Measurements from ENCODE around the gene SUSD2.
"Not testable (repeated sequence)": the region's sequence is repeated elsewhere in the genome, so short reads cannot be mapped to it uniquely, and the experiment has no call there.

SUSD2 gene

DNA sequence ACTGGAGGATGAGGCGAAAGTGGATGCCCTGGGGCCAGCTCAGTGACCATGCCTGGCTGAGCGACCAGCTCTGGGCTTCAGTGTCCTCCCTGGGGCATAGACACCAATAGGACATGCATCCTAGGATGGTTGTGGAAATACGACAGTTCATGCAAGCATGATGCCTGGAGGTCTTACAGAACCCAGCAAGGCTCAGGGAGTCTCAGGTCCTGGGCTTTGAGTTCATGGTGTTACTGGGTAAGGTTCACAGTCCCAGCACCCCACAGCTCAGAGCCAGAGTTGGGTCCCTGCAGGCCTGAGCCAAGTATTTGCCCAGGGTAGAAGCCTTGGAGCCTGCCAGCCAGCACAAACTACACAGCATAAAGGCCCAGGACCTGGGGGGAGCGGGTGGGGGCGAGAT, 4.2 kb upstream of the SUSD2 start:
- DNase-seq (ENCODE audit: low spot score), result no peak

DNA sequence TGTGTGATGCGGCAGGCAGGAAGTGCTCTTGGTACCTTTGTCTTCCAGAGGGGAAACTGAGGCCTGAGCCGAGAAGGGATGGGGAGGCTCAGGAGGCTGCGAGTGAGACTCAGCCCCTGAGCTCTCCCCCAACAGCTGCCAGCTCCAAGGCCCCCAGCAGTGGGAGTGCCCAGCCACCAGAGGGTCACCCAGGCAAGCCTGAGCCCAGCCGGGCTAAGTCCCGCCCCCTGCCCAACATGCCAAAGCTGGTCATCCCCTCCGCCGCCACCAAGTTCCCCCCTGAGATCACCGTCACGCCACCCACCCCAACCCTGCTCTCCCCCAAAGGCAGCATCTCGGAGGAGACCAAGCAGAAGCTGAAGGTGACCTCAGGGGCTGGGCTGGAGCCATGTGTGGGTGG, 3.8 kb upstream of the SUSD2 start:
- DNase-seq (ENCODE audit: low spot score), result no peak

DNA sequence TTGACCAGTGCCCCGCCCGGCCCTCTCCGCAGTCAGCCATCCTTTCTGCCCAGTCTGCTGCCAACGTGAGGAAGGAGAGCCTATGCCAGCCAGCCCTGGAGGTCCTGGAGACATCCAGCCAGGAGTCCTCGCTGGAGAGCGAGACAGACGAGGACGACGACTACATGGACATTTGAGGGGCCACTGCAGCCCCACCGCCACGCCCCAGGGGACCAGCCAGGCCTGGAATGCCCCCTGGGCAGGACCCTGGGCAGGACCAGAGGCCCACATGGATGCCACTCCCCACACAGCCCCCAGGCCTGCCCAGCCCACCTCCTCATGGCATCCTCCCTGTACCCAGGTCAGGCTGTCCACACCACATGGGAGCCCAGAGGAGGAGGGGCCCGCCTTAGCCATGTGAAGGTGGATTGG, 3.3 kb upstream of the SUSD2 start:
- no peak for DNase-seq (ENCODE audit: low spot score)

DNA sequence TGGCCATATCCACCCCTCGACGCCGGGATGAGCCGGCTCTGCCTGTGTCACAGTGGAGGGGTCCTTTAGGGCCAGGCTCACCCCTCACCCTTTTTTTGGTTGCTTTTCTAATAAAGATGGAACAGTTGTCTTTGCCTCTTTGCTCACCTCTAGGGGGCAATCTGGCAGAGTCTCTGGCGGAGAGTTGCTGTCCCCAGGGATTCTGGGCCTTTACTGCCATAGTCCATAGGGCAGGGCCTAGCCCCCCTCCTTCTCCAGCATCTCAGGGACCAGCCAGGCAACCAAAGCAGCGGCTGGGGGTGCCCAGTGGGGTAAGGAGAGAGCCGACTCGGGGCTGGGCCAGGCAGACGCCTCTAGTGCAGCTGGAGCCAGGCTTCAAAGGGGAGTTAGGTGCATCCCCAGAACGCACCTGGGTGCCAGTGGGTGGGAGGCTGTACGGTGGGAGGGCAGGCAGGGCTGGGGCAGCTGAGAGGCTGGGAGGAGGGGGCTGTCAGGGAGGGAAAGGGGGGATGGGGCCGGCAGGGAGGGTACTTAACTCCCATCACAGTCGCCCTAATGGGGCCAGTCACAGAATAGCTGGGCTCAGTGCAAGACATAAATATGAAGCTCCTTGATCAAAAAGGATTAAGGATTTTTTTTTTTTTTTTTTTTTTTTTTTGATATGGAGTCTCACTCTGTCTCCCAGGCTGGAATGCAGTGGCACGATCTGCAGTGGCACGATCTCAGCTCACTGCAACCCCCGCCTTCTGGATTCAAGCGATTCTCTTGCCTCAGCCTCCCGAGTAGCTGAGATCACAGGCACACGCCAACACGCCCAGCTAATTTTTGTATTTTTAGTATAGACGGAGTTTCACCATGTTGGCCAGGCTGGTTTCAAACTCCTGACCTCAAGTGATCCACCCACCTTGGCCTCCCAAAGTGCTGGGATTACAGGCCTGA, 2.5 kb upstream of the SUSD2 start:
- no peak for DNase-seq (ENCODE audit: low spot score)

DNA sequence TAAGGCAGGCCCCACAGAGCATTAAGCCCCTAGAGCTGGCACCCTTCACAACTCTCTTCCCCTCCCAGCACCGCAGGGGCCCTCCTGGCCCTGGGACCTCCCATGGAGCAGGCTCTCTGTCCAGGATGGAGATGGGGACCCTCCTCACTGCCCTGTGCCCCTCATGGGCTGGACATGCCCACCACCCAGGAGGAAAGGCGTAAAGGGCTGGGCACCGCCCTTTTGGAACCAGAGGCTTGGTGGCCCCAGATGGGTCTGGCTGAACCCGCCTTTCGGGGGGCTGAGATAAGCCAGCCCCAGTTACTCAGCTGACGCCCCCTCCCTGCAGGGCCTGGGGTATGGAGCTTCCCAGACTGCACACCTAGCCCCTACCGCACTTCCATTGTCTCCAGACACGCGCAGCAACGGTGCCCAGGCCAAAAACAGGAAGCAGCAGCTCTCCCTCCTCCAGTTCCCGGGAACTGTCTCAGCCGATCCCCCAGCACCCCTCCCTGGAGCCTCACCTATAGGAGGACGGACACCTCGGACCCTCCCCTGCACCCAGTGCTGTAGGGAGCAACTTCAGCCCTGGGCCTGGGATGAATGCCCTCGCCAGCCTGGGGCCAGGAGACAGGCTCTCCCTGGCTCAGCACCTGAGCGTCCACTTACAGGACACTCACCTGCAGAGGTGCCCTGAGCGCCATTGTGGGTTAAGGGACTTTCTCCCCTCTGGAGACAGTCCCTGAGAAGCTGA, 1.6 kb upstream of the SUSD2 start:
- DNase-seq (ENCODE audit: low spot score), result no peak

DNA sequence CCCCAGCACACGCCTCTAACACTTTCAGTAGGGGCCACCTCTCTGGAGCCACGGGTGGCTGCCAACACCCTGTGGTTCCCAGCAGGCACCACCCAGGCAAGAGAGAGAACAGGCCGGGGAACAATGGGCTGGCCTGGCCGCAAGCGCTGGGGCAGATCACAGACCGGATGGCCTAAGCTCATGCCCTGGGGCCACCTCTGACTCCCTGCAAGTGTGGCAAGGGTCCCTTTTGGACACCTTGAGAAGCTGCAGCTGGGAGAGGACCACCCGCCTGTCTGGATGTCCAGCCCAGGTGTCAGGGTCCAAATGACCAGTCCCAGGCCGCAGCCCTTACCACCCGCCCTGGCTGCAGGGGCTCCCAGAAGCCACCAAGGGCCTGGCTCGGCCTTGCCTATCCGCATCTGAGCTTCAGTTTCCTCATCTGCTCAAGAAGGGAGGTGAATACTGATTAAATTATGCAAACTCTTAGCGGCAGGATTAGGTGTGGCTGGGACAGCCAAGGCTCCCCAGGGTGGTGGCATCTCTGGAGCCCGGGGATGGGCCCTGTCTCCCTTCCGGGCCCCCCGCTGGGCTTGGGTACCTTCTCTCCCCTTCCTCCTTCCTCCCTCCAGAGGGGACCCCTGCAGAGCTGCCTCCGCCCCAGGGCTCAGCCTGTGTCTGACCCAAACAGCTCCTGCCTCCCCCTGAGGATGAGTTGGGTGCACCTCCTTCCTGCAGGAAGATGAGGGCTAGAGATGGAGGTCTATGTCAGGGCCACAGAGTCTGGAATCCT, 785 bp upstream of the SUSD2 start:
- DNase-seq (ENCODE audit: low spot score), result no peak

DNA sequence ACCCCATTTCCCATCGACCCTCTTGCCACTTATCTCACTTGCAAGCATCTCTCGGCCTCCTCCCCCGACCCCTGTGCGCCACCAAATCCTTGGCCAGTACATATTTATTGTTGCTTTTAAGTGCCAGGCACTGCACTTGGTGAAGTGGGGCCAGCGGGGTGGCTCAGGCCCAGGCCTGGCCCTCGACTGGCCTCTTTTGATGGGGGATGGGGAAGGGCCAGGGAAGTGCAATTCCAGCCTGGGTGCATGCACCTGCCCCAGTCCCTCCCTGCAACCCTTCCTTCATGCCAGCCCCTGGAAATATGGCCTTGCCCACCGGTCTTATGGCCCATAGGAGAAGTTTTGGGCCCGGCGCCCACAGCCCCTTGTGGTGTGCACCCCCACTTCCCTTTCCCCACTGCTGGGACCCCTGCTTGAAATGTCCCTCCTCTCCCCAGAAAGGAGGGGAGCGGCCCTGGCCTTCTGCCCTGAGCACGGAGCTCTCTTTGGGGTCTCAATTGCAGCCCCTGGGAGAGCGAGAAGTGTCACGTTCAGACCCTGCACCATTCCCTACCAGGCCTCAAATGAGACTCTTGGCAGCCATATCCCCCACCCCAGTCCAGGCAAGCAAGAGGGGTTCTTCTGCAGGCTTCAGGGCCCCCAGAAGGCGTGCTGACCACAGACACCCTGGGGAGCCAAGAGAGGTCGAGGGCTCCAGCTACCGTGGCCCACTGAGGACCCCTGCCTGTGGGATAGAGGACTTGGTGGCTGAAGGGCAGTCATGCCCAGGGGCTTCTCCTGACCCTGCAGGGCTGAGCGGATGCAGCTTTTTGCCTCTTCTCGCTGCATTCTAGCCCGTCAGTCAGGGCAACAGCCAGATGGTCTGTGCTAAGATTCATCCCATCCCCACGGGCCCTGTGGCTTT, 961 bp downstream of the SUSD2 start:
- no peak for DNase-seq (ENCODE audit: low spot score)

DNA sequence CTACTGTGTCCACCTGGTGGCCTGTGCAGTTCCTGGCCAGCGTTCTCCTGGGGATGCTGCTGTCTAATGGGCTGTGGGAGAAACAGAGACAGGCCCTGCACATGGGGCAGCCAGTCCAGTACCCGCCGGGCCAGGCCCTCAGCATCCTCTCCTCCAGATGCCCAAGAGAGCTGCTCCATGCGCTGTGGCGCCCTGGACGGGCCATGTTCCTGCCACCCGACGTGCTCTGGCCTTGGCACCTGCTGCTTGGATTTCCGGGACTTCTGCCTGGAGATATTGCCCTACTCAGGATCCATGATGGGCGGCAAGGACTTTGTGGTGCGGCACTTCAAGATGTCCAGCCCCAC, 1.6 kb downstream of the SUSD2 start:
- not testable (repeated sequence) for DNase-seq (ENCODE audit: low spot score)

DNA sequence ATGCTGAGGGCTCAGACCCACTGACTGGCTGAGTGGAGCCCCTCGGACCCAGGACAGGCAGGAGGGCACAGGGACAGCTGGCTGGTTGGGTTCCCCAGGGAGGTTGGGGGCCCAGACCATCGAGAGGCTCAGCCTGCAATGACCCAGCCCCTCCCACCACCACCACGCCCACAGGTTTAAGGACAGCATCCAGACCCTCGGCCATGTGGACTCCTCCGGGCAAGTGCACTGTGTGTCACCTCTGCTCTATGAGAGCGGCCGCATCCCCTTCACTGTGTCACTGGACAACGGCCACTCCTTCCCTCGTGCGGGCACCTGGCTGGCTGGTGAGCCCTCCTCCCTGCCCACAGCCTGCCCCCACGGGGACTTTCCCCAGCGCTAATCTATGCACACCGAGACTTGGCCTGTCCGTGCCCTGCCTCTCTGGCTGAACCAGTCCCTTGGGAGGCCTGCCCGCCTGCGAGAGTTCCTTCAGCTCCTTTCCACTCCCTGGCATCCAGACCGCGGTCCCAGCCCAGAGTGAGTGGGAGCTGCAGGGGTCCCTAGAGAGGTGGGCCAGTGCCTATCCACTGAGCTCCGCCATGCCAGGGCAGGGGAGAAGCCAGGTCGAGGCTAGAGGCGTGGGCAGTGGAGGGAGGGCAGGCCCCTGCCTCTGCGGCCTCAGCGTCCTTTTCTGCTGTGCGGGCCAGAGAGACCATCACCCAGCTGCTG, 2.2 kb downstream of the SUSD2 start:
- DNase-seq (ENCODE audit: low spot score), result no peak

DNA sequence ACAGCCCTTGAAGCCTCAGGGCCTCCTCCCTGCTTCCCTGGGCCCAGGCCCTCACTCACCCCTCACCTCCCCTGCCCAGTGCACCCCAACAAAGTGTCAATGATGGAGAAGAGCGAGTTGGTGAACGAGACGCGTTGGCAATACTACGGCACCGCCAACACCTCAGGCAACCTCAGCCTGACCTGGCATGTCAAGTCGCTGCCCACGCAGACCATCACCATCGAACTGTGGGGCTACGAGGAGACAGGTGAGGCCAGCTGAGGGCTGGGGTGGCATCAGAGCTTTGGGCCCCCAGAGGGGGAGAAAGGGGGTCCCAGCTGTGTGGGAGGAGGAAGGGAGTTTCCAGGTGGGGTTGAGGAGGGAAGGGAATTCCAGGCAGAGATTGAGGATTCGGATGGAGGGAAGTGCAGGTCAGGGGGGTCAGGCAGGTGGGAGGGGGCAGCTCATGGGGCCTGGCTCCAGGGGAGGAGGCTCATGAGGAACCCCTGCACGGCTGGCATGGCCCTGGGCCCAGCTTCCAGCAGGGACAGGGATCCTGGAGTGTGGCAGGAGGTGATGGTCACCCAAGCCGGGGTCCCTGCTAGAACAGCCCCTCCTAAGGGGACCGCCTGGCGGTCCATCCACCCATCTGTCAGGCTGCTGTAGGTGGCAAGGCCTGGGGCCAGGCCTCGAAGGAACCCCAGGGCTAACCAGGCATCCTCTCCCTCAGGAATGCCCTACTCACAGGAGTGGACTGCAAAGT, 2.9 kb downstream of the SUSD2 start:
- DNase-seq (ENCODE audit: low spot score), result no peak

DNA sequence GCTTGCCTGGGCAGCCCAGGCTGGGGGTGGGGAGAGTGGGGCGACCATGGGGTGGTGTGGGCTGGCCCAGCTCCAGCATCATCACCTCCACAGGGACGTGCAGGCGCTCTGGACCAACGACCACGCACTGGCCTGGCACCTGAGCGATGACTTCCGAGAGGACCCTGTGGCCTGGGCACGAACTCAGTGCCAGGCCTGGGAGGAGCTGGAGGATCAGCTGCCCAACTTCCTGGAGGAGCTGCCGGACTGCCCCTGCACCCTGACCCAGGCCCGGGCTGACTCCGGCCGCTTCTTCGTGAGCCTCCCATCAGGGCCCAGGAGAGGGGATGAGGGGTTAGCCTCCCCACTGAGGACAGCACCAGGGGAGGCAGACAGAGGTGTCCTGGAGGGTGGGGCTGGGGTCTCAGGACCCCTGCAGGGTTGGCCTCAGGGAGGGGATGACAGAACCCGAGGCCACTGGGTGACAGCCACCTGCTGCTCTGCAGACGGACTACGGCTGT, 3.8 kb downstream of the SUSD2 start:
- DNase-seq (ENCODE audit: low spot score), result no peak

DNA sequence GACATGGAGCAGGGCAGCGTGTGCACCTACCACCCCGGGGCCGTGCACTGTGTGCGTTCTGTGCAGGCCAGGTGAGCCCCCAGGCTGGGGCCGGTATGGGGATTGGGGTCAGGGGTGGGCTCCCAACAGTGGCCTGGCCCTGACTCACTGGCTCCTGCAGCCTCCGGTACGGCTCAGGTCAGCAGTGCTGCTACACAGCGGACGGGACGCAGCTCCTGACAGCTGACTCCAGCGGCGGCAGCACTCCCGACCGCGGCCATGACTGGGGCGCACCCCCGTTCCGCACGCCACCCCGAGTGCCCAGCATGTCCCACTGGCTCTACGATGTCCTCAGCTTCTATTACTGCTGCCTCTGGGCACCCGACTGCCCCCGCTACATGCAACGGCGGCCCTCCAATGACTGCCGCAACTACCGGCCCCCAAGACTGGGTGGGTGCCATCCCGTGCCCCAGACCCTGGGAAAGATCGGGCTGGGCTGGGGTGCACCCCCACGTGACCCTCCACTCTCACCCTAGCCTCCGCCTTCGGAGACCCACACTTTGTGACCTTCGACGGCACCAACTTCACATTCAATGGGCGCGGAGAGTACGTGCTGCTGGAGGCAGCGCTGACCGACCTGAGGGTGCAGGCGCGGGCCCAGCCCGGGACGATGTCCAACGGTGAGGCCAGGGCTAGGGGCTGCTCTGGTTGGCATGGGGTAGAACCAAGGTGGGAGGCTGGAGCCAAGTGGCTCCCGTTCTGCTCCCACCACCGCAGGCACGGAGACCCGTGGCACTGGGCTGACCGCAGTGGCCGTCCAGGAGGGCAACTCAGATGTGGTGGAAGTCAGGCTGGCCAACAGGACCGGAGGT, 4.4 kb downstream of the SUSD2 start:
- DNase-seq (ENCODE audit: low spot score), result no peak

DNA sequence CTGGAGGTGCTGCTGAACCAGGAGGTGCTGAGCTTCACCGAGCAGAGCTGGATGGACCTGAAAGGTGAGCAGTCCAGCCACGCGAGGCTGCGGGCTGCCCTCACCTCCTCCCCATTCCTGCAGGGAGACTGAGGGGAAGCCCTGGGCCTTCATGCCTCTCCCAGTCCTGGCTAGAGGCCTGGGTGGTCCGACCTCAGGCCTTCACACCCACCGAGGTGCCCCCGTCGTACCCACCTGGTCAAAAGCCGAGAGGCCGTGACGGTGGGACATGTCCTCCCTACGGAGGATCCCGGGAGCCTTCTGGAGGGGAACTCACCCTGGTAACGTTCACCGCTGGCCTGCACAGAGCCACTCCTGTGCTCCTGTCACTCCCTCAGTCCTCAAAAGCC, 5.1 kb downstream of the SUSD2 start:
- no peak for DNase-seq (ENCODE audit: low spot score)

DNA sequence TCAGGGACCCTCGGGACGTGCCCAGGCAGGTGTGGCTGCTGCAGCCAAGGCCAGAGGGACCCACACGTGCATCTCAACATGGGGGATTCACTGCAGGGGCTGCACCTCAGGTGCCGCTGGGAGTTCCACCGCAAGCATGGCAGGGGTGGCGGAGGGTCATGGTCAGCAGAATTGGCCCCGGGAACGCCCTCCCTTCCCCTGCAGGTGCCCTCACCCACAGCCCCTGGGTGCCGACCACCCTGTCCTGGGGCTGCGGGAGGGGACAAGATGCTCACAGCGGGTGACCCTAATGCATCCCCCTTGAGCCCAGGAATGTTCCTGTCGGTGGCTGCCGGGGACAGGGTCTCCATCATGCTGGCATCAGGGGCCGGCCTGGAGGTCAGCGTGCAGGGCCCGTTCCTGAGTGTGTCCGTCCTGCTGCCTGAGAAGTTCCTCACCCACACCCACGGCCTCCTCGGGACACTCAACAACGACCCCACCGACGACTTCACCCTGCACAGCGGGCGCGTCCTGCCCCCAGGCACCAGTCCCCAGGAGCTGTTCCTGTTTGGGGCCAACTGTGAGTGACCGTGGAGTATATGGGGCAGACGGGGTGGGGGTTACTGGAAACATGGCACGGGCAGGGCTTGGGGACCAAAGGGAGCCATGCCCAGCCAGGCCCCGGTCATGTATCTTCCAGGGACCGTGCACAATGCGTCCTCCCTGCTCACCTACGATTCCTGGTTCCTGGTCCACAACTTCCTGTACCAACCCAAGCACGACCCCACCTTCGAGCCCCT, 5.8 kb downstream of the SUSD2 start:
- no peak for DNase-seq (ENCODE audit: low spot score)

DNA sequence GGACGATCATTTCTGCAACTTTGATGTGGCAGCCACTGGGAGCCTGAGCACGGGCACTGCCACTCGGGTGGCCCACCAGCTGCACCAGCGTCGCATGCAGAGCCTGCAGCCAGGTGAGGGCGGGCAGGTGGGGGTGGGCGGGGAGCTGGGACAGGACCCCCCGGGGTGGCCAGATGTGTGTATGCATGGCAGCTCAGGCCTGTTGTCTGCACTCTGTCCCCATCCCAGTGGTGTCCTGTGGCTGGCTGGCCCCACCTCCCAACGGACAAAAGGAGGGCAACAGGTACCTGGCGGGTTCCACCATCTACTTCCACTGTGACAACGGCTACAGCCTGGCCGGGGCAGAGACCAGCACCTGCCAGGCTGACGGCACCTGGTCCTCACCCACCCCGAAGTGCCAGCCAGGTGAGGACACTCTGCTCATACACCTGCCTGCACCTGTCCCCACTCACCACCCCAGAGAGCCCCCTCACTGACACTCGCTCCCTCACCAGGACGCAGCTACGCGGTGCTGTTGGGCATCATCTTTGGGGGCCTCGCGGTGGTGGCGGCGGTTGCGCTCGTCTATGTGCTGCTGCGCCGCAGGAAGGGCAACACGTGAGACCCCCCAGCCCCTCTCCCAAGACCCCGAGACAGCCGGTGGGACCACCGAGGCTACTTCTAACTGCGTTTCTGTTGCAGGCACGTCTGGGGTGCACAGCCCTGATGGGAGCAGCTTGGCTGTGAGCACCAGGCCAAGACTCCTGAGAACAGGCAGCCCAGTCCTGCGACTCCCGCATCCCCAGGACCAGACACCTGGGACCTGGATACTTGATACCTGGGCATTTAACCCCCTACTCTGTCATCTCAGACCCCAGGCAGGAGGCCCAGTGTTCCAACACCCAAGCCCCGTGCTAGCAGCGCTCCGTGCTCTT, 6.7 kb downstream of the SUSD2 start:
- no peak for DNase-seq (ENCODE audit: low spot score)

DNA sequence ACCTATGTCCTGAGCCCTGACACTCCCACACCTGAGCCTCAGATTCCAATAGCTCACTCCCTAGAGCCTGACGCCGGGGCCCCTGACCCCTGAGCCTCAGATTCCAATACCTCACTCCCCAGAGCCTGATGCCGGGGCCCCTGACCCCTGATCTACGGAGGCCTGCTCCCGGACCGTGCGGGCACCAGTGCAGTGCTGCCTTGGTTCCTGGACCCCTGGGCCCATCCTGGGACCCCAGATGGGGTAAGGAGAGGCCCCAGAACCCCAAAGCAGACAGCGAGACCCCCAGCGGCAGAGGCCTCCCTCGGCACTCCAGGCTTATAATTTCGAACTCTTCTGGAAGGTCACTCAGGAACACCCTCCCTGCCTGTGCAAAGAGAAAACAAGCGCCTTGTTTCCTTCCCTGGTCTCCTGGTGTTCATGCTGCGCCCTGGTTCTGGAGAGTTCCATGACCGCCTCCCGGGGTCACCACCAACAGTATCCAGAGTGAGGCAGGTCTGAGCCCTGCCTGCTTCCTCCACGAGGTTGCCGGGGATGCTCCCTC, 7.5 kb downstream of the SUSD2 start:
- DNase-seq (ENCODE audit: low spot score), result no peak
